ENCODE data around the gene POP7. TPM values are rescaled to one million over a fixed set of nuclear protein-coding genes. Genes with fewer than 3 reads are reported as not detected.
"Not testable (repeated sequence)": the region's sequence is repeated elsewhere in the genome, so short reads cannot be mapped to it uniquely, and the experiment has no call there.

Gene POP7
- total RNA-seq, 2 donors from 2014 or later = 10.1 to 12.4 TPM

DNA sequence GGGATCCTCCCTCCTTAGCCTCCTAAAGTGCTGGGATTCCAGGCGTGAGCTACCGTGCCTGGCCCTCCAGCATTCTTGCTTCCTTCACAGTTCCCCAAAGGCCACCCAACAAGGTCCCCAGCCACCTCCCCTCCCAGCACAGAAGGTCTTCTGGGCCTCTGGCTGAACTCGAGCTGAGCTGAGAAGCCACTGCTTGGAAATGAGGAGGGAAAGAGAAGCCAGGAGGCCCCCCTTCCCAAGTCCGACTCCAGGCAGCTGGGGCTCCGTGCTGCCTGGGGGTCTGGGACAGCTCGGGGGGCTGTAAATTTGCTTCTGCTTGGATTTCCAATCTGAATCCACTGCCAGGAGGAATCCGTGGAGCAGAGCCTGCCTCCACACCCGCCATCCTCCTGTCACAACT lies 8.8 kb downstream of the POP7 start:
- no peak for DNase-seq
- ATAC-seq = no peak
- H3K9me3 ChIP-seq (ENCODE audit: control insufficient read depth, low read length, poor library complexity, severe bottlenecking) = no peaks in the 10 kb centered on the region
- Mint-ChIP-seq H3K4me1 (peaks cover 3% of the 10 kb centered on the region), H3K36me3 (ENCODE audit: low read depth) (peaks cover 8% of the 10 kb centered on the region), H3K27me3 (peaks cover 3% of the 10 kb centered on the region), H3K4me3 (no peak overlapping the region), H3K27ac (no peak overlapping the region)

GRCh38 chr7:100717073-100717472 lies 11.2 kb downstream of the POP7 start:
- ATAC-seq; H3K9me3 ChIP-seq (ENCODE audit: control insufficient read depth, low read length, poor library complexity, severe bottlenecking); H3K36me3 Mint-ChIP-seq (ENCODE audit: low read depth); H3K27ac Mint-ChIP-seq; H3K4me3 Mint-ChIP-seq; H3K4me1 Mint-ChIP-seq; DNase-seq: not testable (repeated sequence)
- H3K27me3 Mint-ChIP-seq = peaks cover 17% of the 10 kb centered on the region

GRCh38 chr7:100719523-100720278 lies 13.8 kb downstream of the POP7 start:
- no peaks in the 10 kb centered on the region for H3K9me3 ChIP-seq (ENCODE audit: control insufficient read depth, low read length, poor library complexity, severe bottlenecking)
- Mint-ChIP-seq H3K27ac (no peak overlapping the region), H3K36me3 (ENCODE audit: low read depth) (peaks cover 7% of the 10 kb centered on the region), H3K4me3 (no peak overlapping the region), H3K27me3 (peaks cover 33% of the 10 kb centered on the region), H3K4me1 (no peaks in the 10 kb centered on the region)
- DNase-seq = no peak
- ATAC-seq = no peak

DNA sequence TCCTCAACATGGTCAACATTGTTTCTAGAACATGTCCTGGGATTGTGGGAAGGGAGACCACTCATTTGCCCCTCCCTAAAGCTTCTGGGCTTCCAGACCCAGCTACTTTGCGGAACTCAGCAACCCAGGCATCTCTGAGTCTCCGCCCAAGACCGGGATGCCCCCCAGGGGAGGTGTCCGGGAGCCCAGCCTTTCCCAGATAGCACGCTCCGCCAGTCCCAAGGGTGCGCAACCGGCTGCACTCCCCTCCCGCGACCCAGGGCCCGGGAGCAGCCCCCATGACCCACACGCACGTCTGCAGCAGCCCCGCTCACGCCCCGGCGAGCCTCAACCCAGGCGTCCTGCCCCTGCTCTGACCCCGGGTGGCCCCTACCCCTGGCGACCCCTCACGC lies 14.4 kb downstream of the POP7 start, which contains the start of gene EPO:
EPO (plus strand) TSS at position 190 of the 392 bp plus-strand sequence. CDS start 513 bp downstream, outside the sequence.
- H3K9me3 ChIP-seq (ENCODE audit: control insufficient read depth, low read length, poor library complexity, severe bottlenecking) = no peaks in the 10 kb centered on the region
- Mint-ChIP-seq H3K27ac (no peak within 1 kb of the TSS), H3K4me3 (no peak within 1 kb of the TSS), H3K27me3 (peaks cover 36% of the 10 kb centered on the region), H3K36me3 (ENCODE audit: low read depth) (peaks cover 7% of the 10 kb centered on the region), H3K4me1 (peaks cover 3% of the 10 kb centered on the region)
- ATAC-seq = no peak
- no peak for DNase-seq

DNA sequence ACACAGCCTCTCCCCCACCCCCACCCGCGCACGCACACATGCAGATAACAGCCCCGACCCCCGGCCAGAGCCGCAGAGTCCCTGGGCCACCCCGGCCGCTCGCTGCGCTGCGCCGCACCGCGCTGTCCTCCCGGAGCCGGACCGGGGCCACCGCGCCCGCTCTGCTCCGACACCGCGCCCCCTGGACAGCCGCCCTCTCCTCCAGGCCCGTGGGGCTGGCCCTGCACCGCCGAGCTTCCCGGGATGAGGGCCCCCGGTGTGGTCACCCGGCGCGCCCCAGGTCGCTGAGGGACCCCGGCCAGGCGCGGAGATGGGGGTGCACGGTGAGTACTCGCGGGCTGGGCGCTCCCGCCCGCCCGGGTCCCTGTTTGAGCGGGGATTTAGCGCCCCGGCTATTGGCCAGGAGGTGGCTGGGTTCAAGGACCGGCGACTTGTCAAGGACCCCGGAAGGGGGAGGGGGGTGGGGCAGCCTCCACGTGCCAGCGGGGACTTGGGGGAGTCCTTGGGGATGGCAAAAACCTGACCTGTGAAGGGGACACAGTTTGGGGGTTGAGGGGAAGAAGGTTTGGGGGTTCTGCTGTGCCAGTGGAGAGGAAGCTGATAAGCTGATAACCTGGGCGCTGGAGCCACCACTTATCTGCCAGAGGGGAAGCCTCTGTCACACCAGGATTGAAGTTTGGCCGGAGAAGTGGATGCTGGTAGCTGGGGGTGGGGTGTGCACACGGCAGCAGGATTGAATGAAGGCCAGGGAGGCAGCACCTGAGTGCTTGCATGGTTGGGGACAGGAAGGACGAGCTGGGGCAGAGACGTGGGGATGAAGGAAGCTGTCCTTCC lies 15.0 kb downstream of the POP7 start:
- H3K27me3 Mint-ChIP-seq = peaks cover 36% of the 10 kb centered on the region

DNA sequence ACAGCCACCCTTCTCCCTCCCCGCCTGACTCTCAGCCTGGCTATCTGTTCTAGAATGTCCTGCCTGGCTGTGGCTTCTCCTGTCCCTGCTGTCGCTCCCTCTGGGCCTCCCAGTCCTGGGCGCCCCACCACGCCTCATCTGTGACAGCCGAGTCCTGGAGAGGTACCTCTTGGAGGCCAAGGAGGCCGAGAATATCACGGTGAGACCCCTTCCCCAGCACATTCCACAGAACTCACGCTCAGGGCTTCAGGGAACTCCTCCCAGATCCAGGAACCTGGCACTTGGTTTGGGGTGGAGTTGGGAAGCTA lies 15.5 kb downstream of the POP7 start:
- DNase-seq (no peak), ATAC-seq (no peak)
- H3K9me3 ChIP-seq (ENCODE audit: control insufficient read depth, low read length, poor library complexity, severe bottlenecking) = no peaks in the 10 kb centered on the region
- H3K36me3 Mint-ChIP-seq (ENCODE audit: low read depth) = peaks cover 6% of the 10 kb centered on the region
- no peak overlapping the region for H3K4me3 Mint-ChIP-seq
- peaks cover 3% of the 10 kb centered on the region for H3K4me1 Mint-ChIP-seq
- no peak overlapping the region for H3K27ac Mint-ChIP-seq
- H3K27me3 Mint-ChIP-seq = peaks cover 36% of the 10 kb centered on the region

More for the DNA sequence above, 15.0 kb downstream of the POP7 start:
- H3K4me3 Mint-ChIP-seq = no peak overlapping the region
- no peak overlapping the region for H3K27ac Mint-ChIP-seq
- H3K9me3 ChIP-seq (ENCODE audit: control insufficient read depth, low read length, poor library complexity, severe bottlenecking) = no peaks in the 10 kb centered on the region
- peaks cover 6% of the 10 kb centered on the region for H3K36me3 Mint-ChIP-seq (ENCODE audit: low read depth)
- H3K4me1 Mint-ChIP-seq = peaks cover 3% of the 10 kb centered on the region
- DNase-seq (no peak), ATAC-seq (no peak)

DNA sequence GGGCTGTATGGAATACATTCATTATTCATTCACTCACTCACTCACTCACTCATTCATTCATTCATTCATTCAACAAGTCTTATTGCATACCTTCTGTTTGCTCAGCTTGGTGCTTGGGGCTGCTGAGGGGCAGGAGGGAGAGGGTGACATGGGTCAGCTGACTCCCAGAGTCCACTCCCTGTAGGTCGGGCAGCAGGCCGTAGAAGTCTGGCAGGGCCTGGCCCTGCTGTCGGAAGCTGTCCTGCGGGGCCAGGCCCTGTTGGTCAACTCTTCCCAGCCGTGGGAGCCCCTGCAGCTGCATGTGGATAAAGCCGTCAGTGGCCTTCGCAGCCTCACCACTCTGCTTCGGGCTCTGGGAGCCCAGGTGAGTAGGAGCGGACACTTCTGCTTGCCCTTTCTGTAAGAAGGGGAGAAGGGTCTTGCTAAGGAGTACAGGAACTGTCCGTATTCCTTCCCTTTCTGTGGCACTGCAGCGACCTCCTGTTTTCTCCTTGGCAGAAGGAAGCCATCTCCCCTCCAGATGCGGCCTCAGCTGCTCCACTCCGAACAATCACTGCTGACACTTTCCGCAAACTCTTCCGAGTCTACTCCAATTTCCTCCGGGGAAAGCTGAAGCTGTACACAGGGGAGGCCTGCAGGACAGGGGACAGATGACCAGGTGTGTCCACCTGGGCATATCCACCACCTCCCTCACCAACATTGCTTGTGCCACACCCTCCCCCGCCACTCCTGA lies 16.7 kb downstream of the POP7 start:
- H3K27ac Mint-ChIP-seq = no peak overlapping the region

DNA sequence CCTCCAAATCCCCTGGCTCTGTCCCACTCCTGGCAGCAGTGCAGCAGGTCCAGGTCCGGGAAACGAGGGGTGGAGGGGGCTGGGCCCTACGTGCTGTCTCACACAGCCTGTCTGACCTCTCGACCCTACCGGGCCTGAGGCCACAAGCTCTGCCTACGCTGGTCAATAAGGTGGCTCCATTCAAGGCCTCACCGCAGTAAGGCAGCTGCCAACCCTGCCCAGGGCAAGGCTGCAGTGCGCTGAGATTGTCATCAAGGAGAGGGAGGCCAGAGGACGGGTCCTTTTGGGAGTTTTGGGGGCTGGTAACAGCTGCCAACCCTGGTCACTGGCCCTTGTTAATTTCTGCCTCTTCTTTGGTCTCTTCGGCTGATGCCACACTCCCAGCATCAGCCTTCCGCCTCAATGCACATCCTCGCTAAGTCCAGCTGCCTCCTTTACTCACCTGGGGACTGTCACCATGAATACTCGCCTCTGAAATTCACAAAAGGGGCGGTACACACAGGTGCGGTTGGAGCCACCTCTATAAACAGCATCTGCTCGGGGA lies 17.9 kb downstream of the POP7 start:
- no peak overlapping the region for H3K27ac Mint-ChIP-seq
- no peak overlapping the region for H3K4me3 Mint-ChIP-seq
- peaks cover 3% of the 10 kb centered on the region for H3K4me1 Mint-ChIP-seq
- H3K36me3 Mint-ChIP-seq (ENCODE audit: low read depth) = peaks cover 3% of the 10 kb centered on the region
- peaks cover 52% of the 10 kb centered on the region for H3K27me3 Mint-ChIP-seq
- no peaks in the 10 kb centered on the region for H3K9me3 ChIP-seq (ENCODE audit: control insufficient read depth, low read length, poor library complexity, severe bottlenecking)
- ATAC-seq (no peak), DNase-seq (no peak)

More for the DNA sequence above, 16.7 kb downstream of the POP7 start:
- peaks cover 3% of the 10 kb centered on the region for H3K36me3 Mint-ChIP-seq (ENCODE audit: low read depth)
- H3K4me3 Mint-ChIP-seq = no peak overlapping the region
- peaks cover 3% of the 10 kb centered on the region for H3K4me1 Mint-ChIP-seq
- no peaks in the 10 kb centered on the region for H3K9me3 ChIP-seq (ENCODE audit: control insufficient read depth, low read length, poor library complexity, severe bottlenecking)
- DNase-seq = no peak
- peaks cover 45% of the 10 kb centered on the region for H3K27me3 Mint-ChIP-seq
- ATAC-seq = no peak

DNA sequence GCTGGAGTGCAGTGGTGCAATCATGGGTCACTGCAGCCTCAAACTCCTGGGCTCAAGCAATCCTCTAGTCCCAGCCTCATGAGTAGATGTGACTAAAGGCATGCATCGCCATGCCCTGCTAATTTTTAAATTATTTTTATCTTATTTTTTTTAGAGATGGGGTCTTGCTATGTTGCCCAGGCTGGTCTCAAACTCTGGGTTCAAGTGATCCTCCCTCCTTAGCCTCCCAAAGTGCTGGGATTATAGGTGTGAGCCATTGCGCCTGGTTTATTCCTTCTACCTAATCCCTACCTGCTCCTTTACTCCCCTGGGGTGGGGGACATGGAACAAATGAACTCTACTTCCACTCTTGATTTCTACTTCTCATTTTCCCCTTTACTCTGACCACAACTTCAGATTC lies 18.4 kb downstream of the POP7 start:
- not testable (repeated sequence) for H3K9me3 ChIP-seq (ENCODE audit: control insufficient read depth, low read length, poor library complexity, severe bottlenecking); H3K4me1 Mint-ChIP-seq; H3K27ac Mint-ChIP-seq; H3K36me3 Mint-ChIP-seq (ENCODE audit: low read depth); DNase-seq; ATAC-seq; H3K4me3 Mint-ChIP-seq
- H3K27me3 Mint-ChIP-seq = peaks cover 52% of the 10 kb centered on the region

GRCh38 chr7:100726996-100727761 lies 21.3 kb downstream of the POP7 start:
- Mint-ChIP-seq H3K27me3 (peaks cover 46% of the 10 kb centered on the region), H3K27ac (no peak overlapping the region), H3K36me3 (ENCODE audit: low read depth) (no peaks in the 10 kb centered on the region), H3K4me3 (no peak overlapping the region), H3K4me1 (peaks cover 3% of the 10 kb centered on the region)
- no peaks in the 10 kb centered on the region for H3K9me3 ChIP-seq (ENCODE audit: control insufficient read depth, low read length, poor library complexity, severe bottlenecking)
- ATAC-seq (no peak), DNase-seq (no peak)

GRCh38 chr7:100728196-100728595 lies 22.3 kb downstream of the POP7 start:
- Mint-ChIP-seq H3K4me1 (peaks cover 3% of the 10 kb centered on the region), H3K4me3 (no peak overlapping the region), H3K27me3 (peaks cover 44% of the 10 kb centered on the region), H3K36me3 (ENCODE audit: low read depth) (no peaks in the 10 kb centered on the region), H3K27ac (no peak overlapping the region)
- H3K9me3 ChIP-seq (ENCODE audit: control insufficient read depth, low read length, poor library complexity, severe bottlenecking) = no peaks in the 10 kb centered on the region
- DNase-seq = no peak
- ATAC-seq = no peak

GRCh38 chr7:100730136-100730800 lies 24.3 kb downstream of the POP7 start:
- ATAC-seq (no peak), DNase-seq (no peak)
- Mint-ChIP-seq H3K27ac (no peak overlapping the region), H3K27me3 (peaks cover 52% of the 10 kb centered on the region), H3K36me3 (ENCODE audit: low read depth) (no peaks in the 10 kb centered on the region), H3K4me3 (no peak overlapping the region), H3K4me1 (peaks cover 5% of the 10 kb centered on the region)
- H3K9me3 ChIP-seq (ENCODE audit: control insufficient read depth, low read length, poor library complexity, severe bottlenecking) = no peaks in the 10 kb centered on the region

Data from T-helper 17 cell (primary cell).